ENCODE measurements around the gene C3orf20. TPM values are rescaled to one million over a fixed set of nuclear protein-coding genes. Genes with fewer than 3 reads are reported as not detected.
A peak's percentile ranks its signal among the peaks of the same experiment; 100 is the strongest.

The C3orf20 gene
- total and polyA plus RNA-seq, 9 of the 15 experiments (the other 6 are each of a cell fraction or from before 2014, with no cell fraction given): 0.04 TPM; not detected in 8

- TF ChIP-seq TSHZ1 (CRISPR knock-in tag; IDR thresholded peaks at IDR 0.05) (0 out of 2 replicates have a peak, but pooled peaks have one; percentile 21), ZNF512 (tag; IDR thresholded peaks at IDR 0.05) (no peak), ZBTB17 (CRISPR knock-in tag; IDR thresholded peaks at IDR 0.05) (peak; percentile 65; the same call in 1 of the 2 replicates), ZKSCAN1 (IDR thresholded peaks at IDR 0.05; ENCODE audit: low read depth, low read length) (no peak), ZBTB26 (CRISPR knock-in tag; IDR thresholded peaks at IDR 0.05) (peak; percentile 51), POLR2A (conservative IDR thresholded peaks at IDR 0.05) (no peak), HDAC8 (tag; IDR thresholded peaks at IDR 0.05) (peak; percentile 77), ZNF395 (CRISPR knock-in tag; IDR thresholded peaks at IDR 0.05) (peak; percentile 98), POLR2G (IDR thresholded peaks at IDR 0.05; ENCODE audit: low read depth, low read length) (no peak), ETV5 (CRISPR knock-in tag; IDR thresholded peaks at IDR 0.05; ENCODE audit: low read depth) (no peak), EZH2 (IDR thresholded peaks at IDR 0.05; ENCODE audit: borderline replicate concordance, low read depth, low read length) (no peak), CBX5 (IDR thresholded peaks at IDR 0.05; ENCODE audit: borderline replicate concordance, low read depth) (no peak), RBFOX2 (IDR thresholded peaks at IDR 0.05; ENCODE audit: low read depth, low read length) (peak; percentile 43), NKRF (IDR thresholded peaks at IDR 0.05; ENCODE audit: borderline replicate concordance) (no peak), E4F1 (CRISPR knock-in tag; IDR thresholded peaks at IDR 0.05; ENCODE audit: borderline replicate concordance) (0 out of 2 replicates have a peak, but pooled peaks have one; percentile 60), ZKSCAN8 (CRISPR knock-in tag; IDR thresholded peaks at IDR 0.05) (no peak; the same call in 1 of the 2 replicates)
Observed at GRCh38 chr3:14646131-14646573, 28.8 kb upstream of the C3orf20 start (continued).
